Left lung (tissue), 10 donors: Measurements from ENCODE around the gene CDH13. TPM values are rescaled to one million over a fixed set of nuclear protein-coding genes. Genes with fewer than 3 reads are reported as not detected.

Source experiments
- ATAC-seq: fragments of 200-7000 bp; cut with Tn5 transposase; one replicate; pipeline ENCODE4 v1.9.1; 2020; ENCODE audit warnings: moderate library complexity
- DNase-seq, 4 donors: peaks; one replicate each; pipeline ENCODE4 v3.0.0-alpha.2; 2013 to 2020
- H3K27ac ChIP-seq, 2 donors: fragments of 200-600 bp; sonication (generic) in 1 of 2; one replicate each; pipeline versions ENCODE4 v1.5.0 to v1.8.0; 2020 to 2021
- H3K27me3 ChIP-seq, 2 donors: fragments of 200-600 bp; sonication (generic) in 1 of 2; one replicate each; pipeline versions ENCODE4 v1.5.0 to v1.8.0; 2020 to 2021
- H3K36me3 ChIP-seq, 2 donors: fragments of 200-600 bp; sonication (generic) in 1 of 2; one replicate each; pipeline versions ENCODE4 v1.5.0 to v1.8.0; 2020 to 2021
- H3K4me1 ChIP-seq, 2 donors: fragments of 200-600 bp; one replicate each; pipeline ENCODE4 v1.8.0; 2021
- H3K4me3 ChIP-seq, 2 donors: fragments of 200-600 bp; sonication (generic) in 1 of 2; one replicate each; pipeline versions ENCODE4 v1.5.0 to v1.8.0; 2020 to 2021; ENCODE audit warnings: mild to moderate bottlenecking in 1 of 2
- H3K9me3 ChIP-seq, 2 donors: fragments of 200-600 bp; sonication (generic) in 1 of 2; one replicate each; pipeline versions ENCODE4 v1.5.0 to v1.8.0; 2020 to 2021
- CTCF ChIP-seq, 2 donors: fragments of 200-600 bp; sonication (generic) in 1 of 2; IDR thresholded peaks; one replicate each; pipeline versions ENCODE4 v1.5.0 to v1.8.0; 2021; ENCODE audit warnings: antibody characterized with exemption in 2 of 2
- intact Hi-C, 2 donors: fragments of 100-400 bp; cut with DNase I; formaldehyde crosslinking; loops; one replicate each; pipeline versions ENCODE4 v1.11.2 to v1.14.2; 2022
- polyA plus RNA-seq, 6 donors: library from polyadenylated mRNA; unstranded; fragments of 120-200 nt; gene quantifications; one replicate each; pipeline ENCODE4 v1.2.1, GENCODE V29; 2013; ENCODE audit not compliant: insufficient read length in 6 of 6
- total RNA-seq, 2 donors: library from RNA; stranded (reverse); fragmentation: NEBNext Ultra II Directional; extraction: Animal tissue kit (Norgen Biotek cat#: 25700); gene quantifications; one replicate each; pipeline ENCODE4 v1.2.1, GENCODE V29; 2021
- donor health status: DM: no; HTN: yes; CAD: no.
- donor health status: DM: no; HTN: no; CAD: no.

Gene CDH13
- total and polyA plus RNA-seq, 8 donors, result 2.7 to 20.3 (median 3.2) TPM

DNA sequence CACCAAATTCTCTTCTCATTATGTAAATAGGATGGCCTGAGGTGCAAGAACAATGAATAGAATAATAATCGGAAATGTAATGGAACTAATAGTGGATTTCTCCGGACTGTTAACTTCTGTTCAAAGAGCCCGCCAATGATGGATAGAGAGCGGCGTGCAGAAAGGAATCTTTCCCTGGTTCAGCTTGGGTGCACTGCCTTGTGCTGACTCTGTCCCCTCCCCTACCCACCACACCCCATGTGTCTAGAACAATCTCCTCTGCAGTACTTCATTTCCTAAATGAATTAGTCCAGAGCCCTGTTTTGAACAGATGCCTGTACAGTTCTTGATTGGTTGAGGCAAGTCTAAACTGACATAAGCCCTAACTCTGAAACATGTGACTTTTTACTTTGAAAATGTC is 125.4 kb downstream of the CDH13 start:
- Histone ChIP-seq H3K36me3 (no peaks in the 10 kb centered on the region), H3K27ac (no peak overlapping the region), H3K27me3 (no peaks in the 10 kb centered on the region), H3K4me1 (no peaks in the 10 kb centered on the region), H3K9me3 (no peaks in the 10 kb centered on the region), H3K4me3 (no peak overlapping the region)
- TF ChIP-seq CTCF (IDR thresholded peaks at IDR 0.05), result no peak
- intact Hi-C loops, result no loop called here
- ATAC-seq (no peak), DNase-seq (no peak)

DNA sequence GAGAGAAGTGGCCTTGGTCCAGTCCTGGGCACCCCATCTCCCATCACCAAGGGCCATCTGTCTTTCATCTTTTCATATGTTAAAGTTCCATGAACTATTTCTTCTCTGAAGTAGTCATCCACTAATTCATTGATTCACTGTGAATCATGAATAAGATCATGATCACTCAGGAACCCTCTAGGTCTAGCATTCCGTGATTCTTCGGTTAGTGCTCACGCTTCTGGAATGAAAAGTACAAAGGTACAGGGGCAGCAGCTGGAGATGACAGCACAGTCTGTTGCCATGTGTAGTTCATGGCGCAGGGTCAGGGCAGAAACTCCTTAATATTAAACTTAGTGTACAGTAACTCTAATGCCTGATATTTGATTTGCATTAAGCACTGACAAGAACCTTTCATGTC is 127.1 kb downstream of the CDH13 start:
- intact Hi-C loops, result no loop called here
- ATAC-seq (no peak), DNase-seq (no peak)
- H3K4me1 ChIP-seq, result no peaks in the 10 kb centered on the region
- H3K4me3 ChIP-seq, result no peak overlapping the region
- H3K27me3 ChIP-seq, result no peaks in the 10 kb centered on the region
- H3K36me3 ChIP-seq, result no peaks in the 10 kb centered on the region
- no peaks in the 10 kb centered on the region for H3K9me3 ChIP-seq
- TF ChIP-seq CTCF (IDR thresholded peaks at IDR 0.05), result no peak
- no peak overlapping the region for H3K27ac ChIP-seq

DNA sequence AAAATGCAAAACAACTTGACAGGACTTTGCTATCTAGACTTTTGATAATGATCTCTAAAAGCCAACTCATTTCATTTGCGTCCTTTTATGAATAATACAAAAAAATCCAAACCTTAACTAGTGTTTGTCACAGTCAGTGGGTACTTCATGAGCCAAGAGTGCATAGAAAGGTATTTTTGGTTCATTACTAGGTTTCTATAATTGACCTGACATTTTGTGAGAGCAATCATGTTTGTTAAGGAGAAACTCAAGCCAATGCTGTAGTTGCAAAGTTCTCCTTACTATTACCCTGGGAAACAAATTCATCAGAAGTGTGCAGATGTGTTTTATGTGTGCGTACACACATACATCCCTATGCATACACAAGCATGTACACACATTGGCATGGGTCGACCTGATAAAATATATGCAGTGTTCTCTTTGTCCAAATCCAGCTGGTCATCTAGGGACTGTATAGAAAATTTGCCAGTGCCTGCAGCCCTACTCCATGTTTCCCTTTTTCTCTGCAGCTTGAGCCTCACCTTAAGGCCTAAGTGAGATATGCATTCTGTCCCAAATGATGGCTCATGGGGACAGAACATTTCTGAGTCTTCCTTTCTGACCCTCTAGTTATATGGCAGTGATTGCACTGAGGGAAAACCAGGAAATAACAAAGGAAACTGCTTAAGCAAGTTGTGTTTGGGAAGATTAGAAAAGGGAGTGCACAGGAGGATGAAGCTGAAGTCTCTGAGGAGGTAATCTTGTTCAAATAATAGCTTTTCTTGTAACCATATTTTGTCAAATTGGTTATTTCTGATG is 128.1 kb downstream of the CDH13 start:
- Histone ChIP-seq H3K4me3 (no peak overlapping the region), H3K9me3 (no peaks in the 10 kb centered on the region), H3K27ac (no peak overlapping the region), H3K36me3 (no peaks in the 10 kb centered on the region), H3K4me1 (no peaks in the 10 kb centered on the region), H3K27me3 (no peaks in the 10 kb centered on the region)
- intact Hi-C loops, result no loop called here
- no peak for TF ChIP-seq CTCF (IDR thresholded peaks at IDR 0.05)
- ATAC-seq (no peak), DNase-seq (no peak)

GRCh38 chr16:82755570-82756282 is 129.0 kb downstream of the CDH13 start:
- DNase-seq (no peak), ATAC-seq (no peak)
- Histone ChIP-seq H3K4me1 (no peaks in the 10 kb centered on the region), H3K27me3 (no peaks in the 10 kb centered on the region), H3K9me3 (no peaks in the 10 kb centered on the region), H3K27ac (no peak overlapping the region), H3K4me3 (no peak overlapping the region), H3K36me3 (no peaks in the 10 kb centered on the region)
- intact Hi-C loops, result no loop called here
- TF ChIP-seq CTCF (IDR thresholded peaks at IDR 0.05), result no peak

DNA sequence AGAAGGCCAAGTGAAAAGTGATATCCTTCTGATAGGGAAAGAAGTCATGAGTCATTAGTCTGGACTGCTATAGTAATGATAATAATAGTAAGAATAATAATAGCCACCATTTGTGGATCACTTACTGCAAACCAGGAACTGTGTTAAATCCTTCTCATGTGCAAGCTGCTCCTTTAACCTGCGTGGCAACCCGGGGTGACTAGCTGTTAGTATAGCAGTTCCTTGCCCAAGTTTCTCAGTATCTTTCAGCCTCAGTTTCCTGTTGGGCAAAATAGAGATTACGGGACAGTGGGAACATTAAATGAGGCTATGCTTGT is 129.5 kb downstream of the CDH13 start:
- intact Hi-C loops, result no loop called here
- no peaks in the 10 kb centered on the region for H3K4me1 ChIP-seq
- H3K27me3 ChIP-seq, result no peaks in the 10 kb centered on the region
- ATAC-seq (no peak), DNase-seq (no peak)
- no peak overlapping the region for H3K27ac ChIP-seq
- H3K9me3 ChIP-seq, result no peaks in the 10 kb centered on the region
- H3K4me3 ChIP-seq, result no peak overlapping the region
- TF ChIP-seq CTCF (IDR thresholded peaks at IDR 0.05), result no peak
- H3K36me3 ChIP-seq, result no peaks in the 10 kb centered on the region
